H1 (cell line): ENCODE results near the gene AGPAT4. TPM values are rescaled to one million over a fixed set of nuclear protein-coding genes. Genes with fewer than 3 reads are reported as not detected.

Experiments
- CBX8 ChIP-seq: fragments of 300-800, 300-1000 bp; sonication (generic); IDR thresholded peaks from 2 replicates; pipeline ENCODE4 v1.7.1; 2016; ENCODE audit warnings: low read depth, low read length, borderline replicate concordance
- KDM4A ChIP-seq: IDR thresholded peaks from one replicate; pipeline ENCODE4 v1.7.1; 2012; ENCODE audit warnings: low read depth, mild to moderate bottlenecking, moderate library complexity, low read length, inconsistent platforms; ENCODE audit not compliant: severe bottlenecking
- TAF1 ChIP-seq: IDR thresholded peaks from 2 replicates; pipeline ENCODE4 v1.6.1; 2011; ENCODE audit warnings: mild to moderate bottlenecking, low read depth, low read length
- polyA plus RNA-seq, 7 experiments: library from polyadenylated mRNA; depleted of rRNA in 3 of 7; stranded (reverse) in 5 of 7; unstranded in 2 of 7; fragments of >200 nt in 5 of 7; fragments of 200-250 nt in 2 of 7; gene quantifications; 1 replicate in 5 of 7; 2 replicates in 1 of 7; 4 replicates in 1 of 7; pipeline versions ENCODE4 v1.2.1 to v1.2.3, GENCODE V29; 2011 to 2013; ENCODE audit warnings: missing spikeins in 2 of 7, mixed read lengths in 2 of 7
- total RNA-seq: library from RNA; stranded (reverse); fragmentation: NEBNext Ultra II Directional; extraction: Animal tissue kit (Norgen Biotek cat#: 25700); gene quantifications from 2 replicates; pipeline ENCODE4 v1.2.1, GENCODE V29; 2021

The AGPAT4 gene
- total and polyA plus RNA-seq, 2 of the 8 experiments (the other 6 are each of a cell fraction or from before 2014, with no cell fraction given) = 13.5 to 23.8 TPM

GRCh38 chr6:161164182-161164625 lies 109.7 kb downstream of the AGPAT4 start (continued):
- TF ChIP-seq CBX8 (no peak), KDM4A (no peak), TAF1 (no peak)
